Measurements from ENCODE around the gene DSCAM.
"Not testable (repeated sequence)": the region's sequence is repeated elsewhere in the genome, so short reads cannot be mapped to it uniquely, and the experiment has no call there.

The DSCAM gene, protein sequence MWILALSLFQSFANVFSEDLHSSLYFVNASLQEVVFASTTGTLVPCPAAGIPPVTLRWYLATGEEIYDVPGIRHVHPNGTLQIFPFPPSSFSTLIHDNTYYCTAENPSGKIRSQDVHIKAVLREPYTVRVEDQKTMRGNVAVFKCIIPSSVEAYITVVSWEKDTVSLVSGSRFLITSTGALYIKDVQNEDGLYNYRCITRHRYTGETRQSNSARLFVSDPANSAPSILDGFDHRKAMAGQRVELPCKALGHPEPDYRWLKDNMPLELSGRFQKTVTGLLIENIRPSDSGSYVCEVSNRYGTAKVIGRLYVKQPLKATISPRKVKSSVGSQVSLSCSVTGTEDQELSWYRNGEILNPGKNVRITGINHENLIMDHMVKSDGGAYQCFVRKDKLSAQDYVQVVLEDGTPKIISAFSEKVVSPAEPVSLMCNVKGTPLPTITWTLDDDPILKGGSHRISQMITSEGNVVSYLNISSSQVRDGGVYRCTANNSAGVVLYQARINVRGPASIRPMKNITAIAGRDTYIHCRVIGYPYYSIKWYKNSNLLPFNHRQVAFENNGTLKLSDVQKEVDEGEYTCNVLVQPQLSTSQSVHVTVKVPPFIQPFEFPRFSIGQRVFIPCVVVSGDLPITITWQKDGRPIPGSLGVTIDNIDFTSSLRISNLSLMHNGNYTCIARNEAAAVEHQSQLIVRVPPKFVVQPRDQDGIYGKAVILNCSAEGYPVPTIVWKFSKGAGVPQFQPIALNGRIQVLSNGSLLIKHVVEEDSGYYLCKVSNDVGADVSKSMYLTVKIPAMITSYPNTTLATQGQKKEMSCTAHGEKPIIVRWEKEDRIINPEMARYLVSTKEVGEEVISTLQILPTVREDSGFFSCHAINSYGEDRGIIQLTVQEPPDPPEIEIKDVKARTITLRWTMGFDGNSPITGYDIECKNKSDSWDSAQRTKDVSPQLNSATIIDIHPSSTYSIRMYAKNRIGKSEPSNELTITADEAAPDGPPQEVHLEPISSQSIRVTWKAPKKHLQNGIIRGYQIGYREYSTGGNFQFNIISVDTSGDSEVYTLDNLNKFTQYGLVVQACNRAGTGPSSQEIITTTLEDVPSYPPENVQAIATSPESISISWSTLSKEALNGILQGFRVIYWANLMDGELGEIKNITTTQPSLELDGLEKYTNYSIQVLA (N-terminal part only)

DNA sequence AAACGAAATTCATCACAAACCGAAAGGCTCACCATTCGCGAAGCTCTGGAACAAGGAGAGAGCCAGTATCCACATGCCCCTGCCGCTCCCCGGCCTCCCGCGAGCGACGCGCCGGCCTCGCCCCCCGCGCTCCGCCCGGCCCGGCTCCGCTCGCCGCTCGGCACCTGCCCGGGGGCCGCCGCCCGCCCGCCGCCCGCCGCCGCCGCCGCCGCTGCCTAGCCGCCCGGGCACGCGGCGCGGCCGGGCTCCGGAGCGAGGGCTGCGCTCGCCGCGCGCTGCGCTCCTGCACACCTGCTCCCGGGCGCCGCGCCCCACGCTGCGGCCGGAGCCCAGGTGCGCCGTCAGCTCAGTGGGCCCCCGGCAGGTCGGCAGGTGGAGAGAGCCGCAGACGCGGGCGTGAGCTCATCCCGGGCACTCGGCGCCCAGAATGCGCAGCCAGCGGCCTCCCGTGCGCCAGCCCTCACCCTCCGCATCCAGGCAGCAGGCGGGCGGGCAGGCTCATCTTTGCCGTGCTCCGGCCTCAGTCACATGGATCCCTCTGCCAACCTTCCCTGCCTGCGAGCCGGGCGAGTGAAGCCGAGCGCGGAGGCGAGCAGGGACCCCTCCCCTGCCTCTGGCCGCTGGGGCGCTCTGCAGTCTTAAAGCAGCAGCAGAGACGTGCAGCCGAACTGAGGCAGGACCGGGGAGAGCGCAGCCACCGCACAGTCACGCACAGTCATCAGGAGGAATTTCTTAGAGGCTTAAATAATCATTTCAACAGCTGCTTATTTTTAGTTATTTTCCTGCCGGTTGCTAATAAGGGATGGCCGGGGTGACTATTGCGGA, at the start of gene DSCAM:
Gene DSCAM (minus strand): TSS at position 572 of the 825 bp plus-strand sequence. CDS start 497 bp downstream, at position 75.
- peak; percentile 78 for DNase-seq

DNA sequence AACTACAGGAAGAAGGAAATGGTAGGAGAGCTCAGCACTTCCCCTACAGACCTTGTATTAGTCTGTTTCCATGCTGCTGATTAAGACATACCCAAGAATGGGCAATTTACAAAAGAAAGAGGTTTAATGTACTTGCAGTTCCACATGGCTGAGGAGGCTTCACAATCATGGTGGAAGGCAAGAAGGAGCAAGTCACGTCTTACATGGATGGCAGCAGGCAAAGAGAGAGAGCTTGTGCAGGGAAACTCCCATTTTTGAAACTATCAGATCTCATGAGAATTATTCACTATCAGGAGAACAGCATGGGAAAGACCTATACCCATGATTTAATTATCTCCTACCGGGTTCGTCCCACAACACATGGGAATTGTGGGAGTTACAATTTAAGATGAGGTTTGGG, 48.7 kb upstream of the DSCAM start:
- DNase-seq: not testable (repeated sequence)

DNA sequence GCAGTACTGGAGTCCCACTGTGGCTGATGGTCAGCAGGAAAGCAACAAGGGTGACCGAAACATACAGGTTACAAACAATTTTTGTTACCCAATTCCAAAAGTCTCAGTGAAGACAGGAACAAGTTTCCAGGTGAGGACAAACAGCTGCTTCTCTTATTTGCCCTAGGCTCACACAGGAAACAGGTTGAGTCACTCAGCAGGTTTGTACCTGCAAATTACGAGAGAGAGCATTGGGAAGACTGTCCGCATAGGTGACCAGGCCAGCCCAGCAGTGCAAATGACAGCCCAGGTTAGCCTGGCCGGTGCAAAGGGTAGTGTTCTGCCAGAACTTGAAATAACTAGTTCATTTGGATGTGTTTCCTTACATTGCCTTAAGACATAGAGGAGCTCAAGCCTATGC, 40.0 kb upstream of the DSCAM start:
- DNase-seq: no peak

DNA sequence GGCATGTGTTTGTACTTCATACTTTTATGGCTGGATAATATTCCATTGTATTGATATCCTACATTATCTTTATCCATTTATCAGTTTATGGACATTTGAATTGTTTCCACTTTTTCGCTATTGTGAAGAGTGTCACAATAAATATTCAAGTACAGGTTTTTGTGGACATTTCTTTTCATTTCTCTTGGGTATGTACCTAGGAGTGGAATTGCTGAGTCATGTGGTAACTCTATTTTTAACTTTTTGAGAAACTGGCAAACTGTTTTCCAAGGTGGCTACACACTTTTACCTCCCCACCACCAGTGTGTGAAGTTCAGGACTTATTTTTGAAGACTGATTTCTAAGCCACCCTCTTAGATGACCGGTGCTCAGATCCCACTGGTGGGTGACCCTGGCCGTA, 39.0 kb upstream of the DSCAM start:
- no peak for DNase-seq

DNA sequence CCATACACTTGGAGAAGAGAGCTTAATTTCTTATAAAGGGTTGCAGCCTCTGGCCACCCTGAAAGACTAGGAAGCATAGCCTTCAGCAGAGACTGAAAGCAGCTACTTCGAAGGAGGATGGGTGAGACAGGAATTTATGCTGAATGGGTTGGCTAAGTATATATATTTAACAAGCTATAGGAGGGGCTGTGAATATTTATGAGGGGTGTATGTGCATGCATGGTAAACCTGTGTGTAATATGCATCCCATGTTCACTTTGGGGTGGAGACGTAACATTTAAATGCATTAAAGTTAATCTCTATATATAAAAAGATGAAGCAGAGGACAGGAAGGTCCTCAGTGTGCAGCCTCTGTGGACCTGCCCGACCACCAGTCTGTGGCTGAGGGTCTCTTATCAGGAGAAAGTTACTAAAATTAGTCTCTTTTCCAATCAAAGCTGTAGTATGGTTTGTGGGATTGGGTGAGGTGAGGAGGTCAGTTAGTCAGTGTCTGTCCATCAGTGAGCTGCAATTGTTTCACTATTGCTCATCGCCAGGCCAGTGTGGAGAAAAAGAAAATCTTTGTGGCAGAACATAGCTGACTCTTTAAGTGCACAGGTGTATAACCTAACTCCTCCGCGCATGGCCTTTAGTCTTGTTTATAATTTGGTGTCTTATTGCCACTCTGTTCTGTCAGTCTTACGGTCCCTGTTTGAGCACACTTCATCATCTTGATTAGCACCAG, 35.4 kb upstream of the DSCAM start:
- no peak for DNase-seq

DNA sequence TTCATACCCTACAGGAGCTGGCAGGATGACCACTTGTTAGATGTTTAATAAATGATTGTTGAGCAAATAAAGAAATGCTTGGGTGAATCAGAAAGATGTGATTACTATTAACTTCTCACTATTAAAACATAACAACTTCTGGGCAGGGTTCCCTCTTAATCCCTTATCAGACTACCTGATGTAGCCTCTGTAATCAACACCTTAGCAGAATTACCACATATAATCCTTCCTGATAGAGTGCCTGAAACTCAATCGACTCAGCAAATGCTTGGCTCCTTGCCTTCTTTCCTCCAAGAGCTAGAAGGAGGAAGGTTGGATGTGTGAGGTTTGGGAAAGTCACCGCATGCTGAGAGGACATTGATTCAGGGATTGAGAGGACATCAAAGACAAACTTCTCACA, 34.8 kb upstream of the DSCAM start:
- no peak for DNase-seq

DNA sequence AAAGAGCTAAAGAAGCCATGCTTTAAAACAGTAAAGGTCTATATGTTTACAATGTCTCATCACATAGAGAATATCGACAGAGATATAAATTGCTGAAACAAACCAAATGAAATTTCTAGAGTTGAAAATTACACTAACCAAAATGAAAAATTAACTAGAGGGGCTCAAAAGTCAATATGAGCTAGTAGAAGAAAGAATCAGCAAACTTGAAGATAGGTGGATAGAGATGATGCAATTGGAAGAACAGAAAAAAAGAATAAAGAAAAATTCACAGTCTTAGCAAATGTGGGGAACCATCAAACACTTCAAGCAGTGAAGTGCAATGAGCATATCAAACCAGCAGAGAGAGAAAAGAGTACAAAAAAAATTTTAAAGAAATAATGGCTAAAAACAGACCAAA, 24.1 kb upstream of the DSCAM start:
- DNase-seq: no peak

DNA sequence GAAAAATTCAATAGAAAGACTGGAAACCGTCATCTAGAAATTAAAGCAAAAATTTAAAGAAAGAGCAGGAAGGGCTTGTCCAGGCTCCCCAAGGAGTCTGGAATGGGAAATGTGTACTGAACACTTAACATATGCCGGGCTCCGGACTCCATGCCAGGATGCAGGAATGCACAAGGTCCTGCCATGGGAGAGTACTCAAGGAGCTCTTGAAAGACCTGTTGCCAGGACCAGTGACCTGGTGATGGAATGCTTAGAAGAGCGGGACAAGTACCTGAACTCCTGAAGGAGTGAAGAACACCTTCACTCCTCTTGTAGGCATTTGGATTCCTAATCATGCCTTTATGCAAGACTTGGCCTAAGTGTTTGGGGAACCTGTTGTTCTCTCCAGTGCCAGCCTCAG, 16.9 kb upstream of the DSCAM start:
- DNase-seq: no peak

DNA sequence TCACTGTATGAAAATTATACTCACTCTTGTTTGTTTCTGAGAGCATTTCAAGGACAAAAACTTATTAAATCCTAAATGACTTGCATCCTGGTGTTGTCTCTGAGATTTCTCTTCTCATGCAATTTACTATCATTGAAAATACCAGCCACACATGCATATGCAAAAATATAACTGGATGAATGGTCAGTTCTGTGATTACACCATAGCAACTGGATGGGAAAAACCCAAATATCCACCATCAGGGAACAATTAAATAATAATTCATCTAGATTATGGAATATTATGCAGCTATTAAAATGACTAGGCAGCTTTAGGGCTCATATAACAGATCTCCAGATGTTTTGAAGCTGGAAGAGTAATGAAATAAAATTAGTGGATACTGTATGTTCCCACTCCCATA, 11.6 kb upstream of the DSCAM start:
- DNase-seq: no peak

DNA sequence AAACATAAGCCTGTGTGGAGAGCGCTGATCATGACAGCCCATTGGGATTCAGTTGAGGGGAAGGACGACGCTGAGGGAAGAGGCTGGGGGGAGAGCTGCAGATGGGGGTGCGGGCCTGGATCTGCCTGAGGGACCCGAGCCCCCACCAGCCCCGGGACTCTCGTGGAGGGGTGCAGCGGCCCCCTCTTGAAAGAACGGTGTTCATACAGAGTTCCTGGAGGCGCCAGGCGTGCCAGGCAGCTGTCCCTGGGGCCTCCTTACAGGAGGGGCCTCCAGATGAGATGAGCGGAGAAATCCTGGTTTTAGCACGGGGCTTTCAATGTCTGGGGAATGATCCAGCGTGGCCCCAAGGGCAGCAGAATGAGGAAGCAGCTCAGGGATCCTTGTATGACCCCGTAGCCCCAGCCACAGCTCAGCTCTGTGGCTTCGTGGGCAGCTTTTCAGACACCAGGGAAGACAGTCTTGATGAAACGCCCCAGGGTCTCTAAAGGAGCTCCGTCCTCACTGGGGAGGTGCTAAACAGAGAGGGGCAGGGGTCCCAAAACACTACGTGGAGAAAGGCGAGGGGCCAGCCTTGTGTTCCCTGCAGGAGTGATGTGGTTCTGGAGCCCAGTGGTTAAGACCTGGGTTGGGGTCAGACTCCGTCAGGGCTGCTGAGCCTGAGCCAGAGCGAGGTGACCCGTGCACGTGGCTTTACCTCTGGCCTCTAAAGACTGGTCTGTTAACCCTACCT, 7.2 kb upstream of the DSCAM start:
- no peak for DNase-seq

DNA sequence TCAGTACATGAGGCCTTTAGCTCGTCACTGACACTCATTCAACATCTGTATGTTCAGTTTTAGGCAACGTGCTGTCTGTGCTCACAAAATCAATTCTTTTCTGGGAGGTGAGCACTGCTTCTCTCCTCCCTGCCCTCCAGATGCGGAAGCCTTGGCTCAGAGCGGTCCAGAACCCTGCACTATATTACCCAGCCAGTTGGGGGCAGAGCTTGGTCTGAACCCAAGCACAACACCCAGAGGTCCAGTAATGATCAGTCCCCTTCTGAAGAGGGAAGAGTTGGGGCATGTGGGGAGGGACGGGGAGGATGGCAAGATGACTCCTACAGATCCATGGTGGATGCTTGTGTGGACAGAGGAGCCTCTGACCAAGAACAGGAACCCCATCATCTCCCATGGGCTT, 5.6 kb upstream of the DSCAM start:
- DNase-seq: no peak

DNA sequence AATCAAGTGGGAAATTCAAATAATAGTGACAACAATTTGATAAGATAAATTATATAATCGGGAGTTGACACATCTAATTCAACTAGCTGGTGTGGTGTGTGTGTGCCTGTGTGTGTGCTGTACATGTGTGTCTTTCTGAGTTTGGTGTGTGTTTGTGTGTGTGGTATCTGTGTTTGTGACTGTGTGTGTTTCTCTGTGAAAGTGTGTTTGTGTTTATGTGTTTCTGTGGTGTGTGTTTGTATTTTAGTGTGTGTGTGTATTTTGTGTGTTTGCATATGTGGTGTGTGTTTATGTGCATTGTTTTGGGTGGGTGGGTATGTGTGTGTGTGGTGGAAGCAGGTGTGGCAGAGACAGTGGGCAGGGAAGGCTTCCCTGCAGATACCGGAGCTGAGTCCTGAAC, 4.8 kb upstream of the DSCAM start:
- no peak for DNase-seq

DNA sequence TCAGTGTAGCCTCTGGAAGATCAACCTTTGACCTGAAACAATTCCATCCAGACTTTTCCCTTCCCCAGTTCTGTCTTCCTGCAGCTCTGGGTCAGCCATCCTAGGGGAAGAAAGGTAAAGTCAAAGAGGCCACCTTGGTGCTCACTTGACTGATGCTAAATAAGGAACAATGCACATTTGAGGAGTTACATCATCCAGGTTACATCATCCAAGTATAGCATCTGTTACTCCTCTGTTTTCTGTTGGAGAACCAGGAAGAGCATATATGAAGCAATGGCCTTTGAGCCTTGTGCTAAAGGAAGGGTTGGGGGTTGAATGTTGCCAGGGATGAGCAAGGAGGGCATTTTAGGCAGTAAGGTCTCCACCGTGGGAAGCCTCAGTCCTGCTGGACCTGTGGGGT, 3.1 kb upstream of the DSCAM start:
- DNase-seq: no peak

DNA sequence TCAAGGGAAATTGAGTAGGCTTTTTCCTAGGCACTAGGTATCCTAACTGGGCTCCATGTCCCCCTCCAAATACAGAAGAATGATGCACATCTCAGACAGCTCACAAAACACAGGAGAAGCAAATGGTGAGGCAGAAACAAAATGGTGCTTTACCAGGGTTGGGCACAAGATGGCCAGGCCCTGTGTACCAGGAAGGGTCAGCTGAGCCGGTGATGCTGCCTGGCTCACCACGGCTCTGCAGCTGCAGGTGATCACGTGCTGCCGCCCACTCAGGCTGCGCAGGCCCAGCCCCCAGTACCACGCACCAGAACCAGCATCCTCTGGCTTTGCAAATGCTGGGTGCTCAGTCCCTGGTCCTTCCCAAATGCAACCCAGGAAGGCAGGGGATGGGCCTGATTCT, 993 bp upstream of the DSCAM start:
- DNase-seq: peak; percentile 44

DNA sequence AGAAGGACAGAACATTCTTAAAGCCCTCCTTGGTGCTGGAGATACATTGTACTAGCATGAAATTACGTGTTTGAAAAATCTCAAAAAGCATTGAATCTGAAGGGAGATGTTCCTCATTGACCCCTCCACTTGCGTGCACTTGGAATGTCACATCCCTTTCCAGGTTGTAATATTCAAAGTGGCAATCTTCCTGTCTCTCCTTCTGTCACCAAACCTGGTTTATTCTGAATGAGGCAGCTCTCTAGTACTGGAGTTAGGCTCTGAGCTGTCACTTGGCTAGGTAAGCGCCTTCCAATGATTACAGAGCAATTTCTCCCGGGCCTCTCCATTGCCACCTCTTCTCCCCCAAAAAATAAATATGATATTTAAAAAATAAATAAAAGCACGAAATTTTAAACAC, 855 bp downstream of the DSCAM start:
- peak; percentile 49 for DNase-seq

DNA sequence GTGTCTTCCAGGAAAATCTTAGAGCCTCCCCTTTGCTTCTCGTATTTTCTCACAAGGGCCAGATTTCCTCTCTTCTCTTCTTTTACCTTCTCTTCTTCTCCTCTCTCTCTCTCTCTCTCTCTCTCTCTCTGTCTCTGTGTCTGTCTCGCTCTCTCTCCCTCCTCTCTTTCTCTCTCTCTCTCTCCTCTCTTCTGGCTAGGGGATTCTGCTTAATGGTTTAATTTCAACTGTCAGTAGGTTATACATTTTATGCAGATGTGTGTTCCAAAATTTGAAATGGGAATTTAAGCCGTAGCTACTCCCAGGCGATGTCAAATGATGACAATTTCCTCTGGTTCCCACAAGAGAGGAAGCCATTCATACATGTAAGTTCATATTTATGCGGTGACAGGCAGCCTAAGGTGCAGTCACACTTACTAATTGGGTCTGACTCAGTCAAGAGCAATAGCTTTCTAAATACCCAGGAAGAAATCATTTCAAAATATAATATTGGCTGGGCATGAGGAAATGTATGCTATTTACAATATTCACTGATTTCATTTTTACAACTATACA, 1.4 kb downstream of the DSCAM start:
- DNase-seq: no peak

DNA sequence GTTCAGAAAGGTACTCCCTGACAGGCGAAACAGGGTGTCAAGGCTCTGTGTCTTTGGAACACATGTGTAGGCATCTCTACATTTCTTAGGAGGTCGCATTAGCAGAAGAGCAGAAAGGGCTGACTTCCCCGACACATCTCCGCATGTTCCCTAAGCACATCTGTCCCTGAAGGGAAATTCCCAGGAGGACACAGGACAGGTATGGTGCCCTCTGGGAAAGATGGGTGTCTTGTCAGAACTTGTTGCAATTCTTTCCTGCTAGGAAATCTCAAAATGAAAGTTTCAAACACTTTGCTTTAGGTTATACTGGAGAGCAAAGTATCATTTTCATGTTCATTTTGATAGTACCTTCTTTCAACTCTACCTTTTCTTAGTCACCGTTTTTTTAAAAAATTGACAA, 2.0 kb downstream of the DSCAM start:
- no peak for DNase-seq

DNA sequence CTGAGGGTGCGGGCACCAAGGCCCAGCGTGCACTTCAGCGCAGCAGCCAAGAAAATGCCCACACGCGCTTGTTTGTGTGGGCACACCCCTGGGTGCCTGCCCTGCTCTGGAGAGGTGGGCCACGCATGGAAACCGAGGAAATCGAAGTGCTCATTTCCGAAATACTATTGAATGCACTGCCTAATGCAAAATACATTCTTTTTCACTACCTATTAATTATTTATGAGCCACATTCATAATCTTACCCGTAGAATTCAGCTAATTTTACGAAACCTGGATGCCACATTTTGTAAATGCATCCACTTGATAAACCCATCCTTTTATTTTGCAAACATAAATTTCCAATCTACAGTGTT, 4.8 kb downstream of the DSCAM start:
- no peak for DNase-seq

DNA sequence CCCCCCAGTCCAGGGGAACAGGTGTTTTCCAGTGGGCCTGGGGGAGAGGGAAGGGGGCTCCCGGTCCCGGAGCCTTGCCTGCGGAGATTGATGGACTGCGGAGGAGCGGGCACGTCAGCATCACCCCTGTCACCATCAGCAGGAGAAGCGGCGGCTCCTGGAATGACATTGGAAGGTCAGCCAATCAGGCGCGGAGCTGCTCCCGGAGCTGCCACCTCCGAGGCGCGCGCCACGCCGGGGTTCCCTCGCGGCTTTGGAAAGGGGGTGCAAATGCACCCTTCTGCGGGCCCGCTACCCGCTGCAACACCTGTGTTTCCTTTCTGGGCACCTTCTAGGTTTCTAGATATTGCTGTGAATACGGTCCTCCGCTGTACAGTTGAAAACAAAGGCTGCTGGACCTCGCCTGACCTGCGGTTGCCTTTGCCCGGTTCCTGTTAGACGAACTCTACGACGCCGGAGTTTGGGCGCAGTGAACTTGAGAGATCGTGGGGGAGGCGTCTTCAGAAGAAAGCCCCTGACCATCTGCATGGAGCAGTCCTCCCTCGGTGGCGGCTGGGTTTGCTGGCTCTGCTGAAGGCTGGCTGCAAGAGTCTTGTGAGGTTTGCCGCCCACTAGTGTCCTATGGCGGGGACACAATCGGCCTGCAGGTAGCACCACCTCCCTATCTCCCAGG, 5.3 kb downstream of the DSCAM start:
- DNase-seq: peak; percentile 92

DNA sequence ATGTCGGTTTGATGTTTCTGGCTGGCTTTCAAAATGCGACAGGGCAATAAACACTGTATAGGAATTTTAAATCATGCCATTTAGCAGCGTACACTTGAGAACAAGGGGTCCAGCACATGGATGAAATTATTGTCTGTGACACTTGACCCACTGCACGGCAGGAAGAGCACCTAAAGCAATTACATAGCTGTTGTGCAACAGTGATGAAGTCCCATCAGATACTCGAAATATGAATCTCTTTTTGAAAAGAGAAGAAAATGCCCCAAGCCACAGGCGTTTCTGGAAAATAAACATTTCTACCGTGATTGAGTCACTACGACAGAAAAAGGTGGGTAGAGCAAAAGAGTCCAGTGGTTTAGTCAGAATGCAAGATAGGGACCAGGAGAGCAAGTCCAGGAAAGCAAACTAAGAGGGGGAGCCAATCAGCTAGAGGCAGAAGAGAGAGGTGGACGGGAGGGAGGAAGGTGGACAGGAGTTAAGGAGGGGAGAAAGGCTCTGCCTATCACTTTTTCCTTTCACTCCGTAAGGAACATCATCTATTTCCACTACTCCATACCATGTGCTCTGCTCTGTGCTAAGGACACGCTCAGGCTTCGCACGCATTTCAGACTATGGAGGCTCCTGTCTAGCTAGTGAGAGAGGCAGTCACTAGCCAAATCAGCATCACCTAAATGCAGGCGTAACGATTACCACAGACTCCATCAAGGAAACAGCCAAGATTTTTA, 6.4 kb downstream of the DSCAM start:
- DNase-seq: no peak
